Stimulated activated CD4-positive, alpha-beta T cell treated with anti-CD3 and anti-CD28 coated beads, Interleukin-12 subunit alpha, Interleukin-12 subunit beta, amount 100 ng/mL, for 48 hours (primary cell): ENCODE data around the gene SLC26A8.
"Not testable (repeated sequence)": the region's sequence is repeated elsewhere in the genome, so short reads cannot be mapped to it uniquely, and the experiment has no call there.

Source experiments
- DNase-seq, 3 donors: peaks; one replicate each; pipeline ENCODE4 v3.0.0-alpha.2; 2020; ENCODE audit warnings: low read depth in 2 of 3, low spot score in 1 of 3

The SLC26A8 gene

DNA sequence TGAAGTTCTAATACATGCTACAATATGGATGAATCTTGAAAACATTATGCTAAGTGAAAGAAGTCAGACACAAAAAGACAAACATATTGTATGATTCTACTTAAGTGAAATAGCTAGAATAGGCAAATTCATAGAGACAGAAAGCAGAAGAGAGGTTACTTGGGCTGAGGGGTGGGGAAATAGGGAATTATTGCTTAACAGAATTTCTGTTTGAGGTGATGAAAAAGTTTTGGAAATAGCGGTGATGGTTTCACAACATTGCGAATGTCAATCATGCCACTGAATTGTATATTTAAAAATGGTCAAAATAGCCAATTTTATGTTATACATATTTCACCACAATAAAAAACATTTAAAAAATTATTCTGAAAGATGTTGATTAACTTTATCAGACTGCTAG, 6.1 kb downstream of the SLC26A8 start:
- DNase-seq, result no peak

DNA sequence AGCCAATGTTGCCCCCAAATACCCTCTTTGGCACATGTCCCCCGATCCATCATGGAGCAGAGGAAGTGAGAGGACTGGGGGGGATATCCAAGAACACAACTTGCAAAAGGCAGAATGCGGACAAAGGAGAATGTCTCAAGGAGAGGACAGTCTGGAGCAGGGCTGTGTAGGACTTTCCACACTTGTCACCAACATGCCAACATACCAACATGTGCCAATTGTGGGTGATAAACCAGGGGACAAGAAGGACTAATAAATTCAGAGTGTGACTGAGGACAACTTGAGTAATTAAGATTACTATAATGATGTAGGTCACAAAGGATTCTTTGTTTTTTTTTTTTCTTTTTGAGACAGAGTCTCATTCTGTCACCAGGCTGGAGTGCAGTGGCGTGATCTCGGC, 8.8 kb downstream of the SLC26A8 start:
- DNase-seq, result no peak

DNA sequence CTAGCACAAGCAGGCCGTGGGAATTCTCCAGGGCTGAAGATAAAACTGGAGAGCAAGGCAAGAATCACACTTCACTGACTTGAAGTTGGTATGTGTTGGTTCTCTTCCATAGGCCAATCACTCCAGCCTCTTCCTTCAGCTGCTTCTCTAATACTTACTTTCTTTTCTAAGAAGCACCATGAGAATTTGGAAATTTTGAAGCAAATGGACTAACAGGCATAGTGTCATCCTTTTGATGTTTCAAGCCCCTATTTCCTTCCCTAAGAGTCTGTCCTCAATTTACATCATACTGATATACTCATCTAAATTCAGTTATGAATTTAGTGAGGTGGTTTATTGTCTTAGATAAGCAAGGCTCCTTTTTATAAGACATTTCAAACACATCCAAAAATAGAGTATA, 24.0 kb downstream of the SLC26A8 start:
- DNase-seq, result no peak

DNA sequence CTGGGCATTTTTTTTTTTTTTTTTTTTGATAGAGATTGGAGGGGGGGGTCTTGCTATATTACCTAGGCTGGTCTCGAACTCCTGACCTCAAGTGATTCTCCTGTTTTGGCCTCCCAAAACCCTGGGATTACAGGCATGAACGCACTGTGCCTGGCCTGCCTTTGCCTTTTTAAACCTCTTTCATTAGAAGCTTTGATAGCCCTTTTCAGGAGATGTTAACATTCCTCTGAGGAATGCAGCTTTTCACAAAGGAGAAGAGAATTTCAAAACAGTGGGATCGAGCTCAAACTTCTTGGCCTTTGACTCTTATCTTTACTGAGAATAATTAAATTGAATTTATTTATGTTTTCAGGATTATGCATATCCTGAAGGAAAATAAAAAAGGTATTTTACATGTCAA, 31.3 kb downstream of the SLC26A8 start:
- DNase-seq, result no peak

DNA sequence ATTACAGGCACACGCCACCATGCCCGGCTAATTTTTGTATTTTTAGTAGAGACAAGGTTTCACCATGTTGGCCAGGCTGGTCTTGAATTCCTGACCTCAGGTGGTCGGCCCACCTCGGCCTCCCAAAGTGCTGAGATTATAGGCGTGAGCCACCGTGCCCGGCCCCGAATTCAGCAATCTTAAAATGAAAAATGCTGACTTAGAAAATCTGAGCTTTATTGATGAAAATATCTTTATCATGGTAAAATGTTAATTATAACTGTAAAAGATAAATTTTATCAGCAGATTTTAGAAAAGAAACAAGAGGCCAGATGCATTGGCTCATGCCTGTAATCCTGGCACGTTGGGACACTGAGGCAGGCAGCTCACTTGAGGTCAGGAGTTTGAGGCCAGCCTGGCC, 36.4 kb downstream of the SLC26A8 start:
- DNase-seq, result not testable (repeated sequence)

DNA sequence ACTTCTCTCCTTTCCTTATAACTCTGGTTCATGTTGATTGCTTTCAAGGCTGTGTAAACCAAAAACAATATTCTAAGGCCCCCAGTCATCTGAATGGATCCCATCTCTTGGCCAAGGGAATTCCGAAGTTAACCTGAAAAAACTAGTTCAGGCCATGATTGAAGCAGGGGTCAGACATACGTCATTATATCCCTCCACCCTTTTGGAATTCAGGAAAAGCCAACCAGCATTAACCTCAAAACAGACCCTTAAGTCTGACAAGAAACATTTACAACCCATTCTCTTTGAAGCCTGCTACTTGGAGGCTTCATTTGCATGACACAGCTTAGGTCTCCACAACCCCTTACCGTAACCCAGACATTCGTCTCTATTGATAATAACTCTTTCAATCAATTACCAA, 39.7 kb downstream of the SLC26A8 start:
- no peak for DNase-seq

DNA sequence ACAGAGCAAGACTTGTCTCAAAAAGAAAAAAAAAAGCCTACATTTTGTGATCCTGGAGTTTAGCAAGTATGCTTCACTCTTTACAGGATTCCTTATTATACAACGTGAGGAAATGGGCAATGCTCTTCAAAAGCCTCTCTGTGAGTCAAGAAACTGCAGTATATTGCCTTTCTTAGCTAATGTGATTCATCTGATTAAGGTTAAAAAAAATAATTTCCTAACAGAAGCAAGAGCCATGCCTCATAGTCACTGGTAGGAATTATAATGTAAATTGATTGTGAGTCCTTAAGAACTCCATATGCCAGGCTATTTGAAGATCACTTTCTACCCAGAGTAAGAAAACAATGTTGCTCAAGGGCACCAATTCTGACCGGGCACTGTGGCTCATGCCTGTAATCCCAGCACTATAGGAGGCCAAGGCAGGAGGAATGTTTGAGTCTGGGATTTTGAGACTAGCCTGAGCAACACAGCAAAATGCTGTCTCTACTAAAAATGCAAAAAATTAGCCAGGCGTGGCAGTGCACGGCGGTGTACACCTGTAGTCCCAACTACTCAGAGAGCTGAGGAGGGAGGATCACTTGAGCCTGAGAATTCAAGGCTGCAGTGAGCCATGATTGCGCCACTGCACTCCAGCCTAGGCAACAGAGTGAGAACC, 43.3 kb downstream of the SLC26A8 start:
- no peak for DNase-seq

DNA sequence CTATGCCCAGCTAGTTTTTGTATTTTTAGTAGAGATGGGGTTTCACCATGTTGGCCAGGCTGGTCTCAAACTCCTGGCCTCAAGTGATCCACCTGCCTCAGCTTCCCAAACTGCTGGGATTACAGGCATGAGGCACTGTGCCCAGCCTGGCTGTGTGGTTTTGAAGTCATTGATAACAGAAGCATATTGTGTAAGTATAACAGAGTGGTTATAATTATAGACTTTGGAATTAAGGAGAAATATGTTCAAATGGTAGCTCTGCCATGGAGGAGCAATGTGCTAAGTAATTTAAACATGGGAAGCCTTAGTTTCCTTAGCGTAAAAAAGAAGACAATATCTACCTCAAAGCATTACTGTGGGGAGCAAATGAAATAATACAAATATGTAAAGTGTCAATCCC, 44.3 kb downstream of the SLC26A8 start:
- not testable (repeated sequence) for DNase-seq

DNA sequence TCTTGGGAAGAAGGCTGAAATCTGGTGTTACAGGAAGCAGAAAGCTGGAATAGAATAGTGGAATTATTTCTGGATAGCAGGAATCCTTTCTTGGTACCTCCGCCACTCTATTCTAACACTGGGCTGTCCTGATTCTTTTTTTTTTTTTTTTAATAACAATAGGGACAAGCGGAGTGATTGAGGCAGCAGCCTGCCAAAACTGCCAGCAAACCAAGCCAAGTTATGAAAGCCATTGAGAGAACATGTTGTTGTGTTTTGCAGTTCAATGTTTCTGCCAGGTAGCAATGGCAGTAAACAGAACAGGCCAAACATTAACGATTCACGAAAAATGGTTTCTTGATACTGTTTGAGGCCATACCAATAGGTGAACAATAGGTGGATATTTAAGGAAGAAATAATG, 47.1 kb downstream of the SLC26A8 start:
- no peak for DNase-seq

DNA sequence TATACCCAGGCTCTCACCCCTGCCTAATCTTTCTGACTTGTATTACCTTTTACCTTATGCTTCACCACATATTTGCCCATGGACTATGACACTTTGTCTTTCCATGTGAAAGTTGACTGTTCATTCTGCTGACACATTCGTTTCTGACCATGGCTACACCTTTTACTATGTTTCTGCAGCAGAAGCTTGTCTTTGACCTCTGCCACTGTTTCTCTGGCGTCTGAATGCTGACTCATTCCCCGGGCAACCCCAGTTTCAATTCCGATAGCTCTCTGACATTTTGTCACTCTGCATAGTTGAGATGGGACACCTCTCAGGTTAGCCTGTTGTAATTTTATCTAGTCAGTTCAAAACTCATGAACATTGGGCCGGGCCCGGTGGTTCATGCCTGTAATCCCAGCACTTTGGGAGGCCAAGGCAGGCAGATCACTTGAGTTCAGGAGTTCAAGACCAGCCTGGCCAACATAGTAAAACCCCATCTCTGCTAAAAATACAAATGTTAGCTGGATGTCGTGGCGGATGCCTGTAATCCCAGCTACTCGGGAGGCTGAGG, 50.7 kb downstream of the SLC26A8 start:
- peak; percentile 3 to 20 (median 11) for DNase-seq

DNA sequence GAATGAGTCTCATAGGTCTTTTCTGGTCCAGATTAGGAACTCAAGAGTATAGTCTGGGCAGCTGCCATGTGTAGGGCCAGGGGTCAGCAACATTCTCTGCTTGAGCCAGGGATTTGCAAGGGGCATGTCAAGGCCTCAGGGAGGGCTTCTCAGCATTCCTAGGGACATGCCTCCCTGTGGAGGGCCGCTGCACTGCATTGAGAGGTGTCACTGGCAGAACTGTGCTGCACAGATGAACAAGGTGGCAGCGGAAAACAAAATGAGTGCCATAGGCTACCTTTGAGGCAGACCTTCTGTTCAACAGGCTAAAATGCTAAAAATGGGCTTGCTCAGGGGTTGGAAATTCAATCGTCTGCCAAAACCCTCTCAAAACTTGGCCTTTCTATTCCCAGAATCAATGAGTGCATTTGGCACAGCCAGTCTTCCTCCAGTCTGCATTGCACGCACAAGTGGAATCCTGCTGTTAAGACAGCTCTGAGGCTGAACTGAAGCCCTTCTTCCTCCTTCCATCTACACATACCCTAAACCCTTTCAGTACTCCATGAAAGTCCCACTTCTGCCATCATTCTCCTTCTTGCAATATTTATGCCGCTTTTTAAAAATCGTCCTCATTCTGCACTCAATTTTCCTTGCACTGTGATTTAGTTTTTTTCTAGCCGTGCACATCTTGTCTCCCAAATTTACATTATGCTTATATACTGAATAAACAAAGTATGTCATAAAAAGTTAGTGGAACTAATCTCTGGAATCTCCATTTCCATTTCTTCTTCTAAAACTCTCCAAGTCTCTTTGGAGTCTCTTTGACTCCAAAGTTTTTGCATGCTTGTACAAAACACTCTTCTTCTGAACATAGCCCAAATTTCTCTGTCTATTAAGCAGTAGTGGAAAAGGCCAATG, 51.7 kb downstream of the SLC26A8 start:
- no peak for DNase-seq

DNA sequence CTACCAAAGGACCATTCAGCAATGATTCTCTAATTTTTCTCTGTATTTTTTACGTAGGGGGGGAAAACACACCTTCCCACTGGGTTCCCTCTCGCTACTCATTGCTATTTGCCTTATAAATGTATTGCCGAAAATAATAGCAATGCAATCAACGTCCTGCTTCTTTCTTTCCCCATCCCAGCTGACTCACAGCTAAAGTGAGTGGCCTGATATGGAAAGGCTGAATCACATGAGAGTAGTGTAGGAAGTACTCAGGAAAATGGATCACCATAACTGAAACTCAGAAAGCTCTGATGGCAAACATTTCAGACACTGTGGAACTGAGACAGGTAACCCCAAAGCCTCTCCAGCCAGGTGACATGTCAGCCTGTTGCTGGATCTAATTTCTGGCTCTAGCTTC, 54.3 kb downstream of the SLC26A8 start:
- no peak for DNase-seq

DNA sequence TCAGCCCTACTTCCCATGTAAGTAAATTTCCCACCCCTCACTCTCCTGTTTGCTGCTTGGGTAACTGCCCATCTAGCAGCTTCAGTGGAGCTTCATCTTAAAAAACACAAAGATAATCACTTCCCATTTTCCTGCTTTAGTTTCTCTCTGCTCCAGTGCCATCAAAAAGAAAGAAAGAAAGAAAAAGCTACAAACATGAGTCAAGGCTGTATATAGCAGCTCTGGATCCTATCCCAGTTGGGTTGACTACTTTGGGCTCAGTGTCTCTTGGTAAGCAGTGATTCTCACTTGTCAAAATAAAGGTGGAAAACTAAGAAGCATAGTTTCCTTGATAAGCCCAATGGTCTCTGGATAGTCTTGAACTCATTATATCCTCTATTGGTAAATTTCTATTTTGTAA, 54.8 kb downstream of the SLC26A8 start:
- no peak for DNase-seq

DNA sequence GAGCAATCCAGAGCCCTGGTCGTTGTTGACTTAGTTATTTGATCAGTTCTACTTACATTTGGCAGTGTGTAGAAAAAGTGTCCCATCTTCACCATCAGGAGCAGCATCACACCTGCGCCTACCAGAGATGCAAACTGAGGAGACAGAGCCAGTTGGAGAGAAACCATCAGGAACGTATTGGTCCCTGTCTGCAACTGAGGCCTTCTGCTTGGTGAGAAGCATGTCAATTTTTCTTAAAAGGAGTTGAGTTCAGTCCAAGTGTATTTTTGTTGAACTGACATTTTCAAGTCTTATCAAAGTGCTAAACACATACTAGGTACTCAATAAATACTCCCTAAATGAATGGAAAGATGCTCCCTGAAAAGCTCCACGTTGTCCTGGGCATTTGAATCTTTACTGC, 55.6 kb downstream of the SLC26A8 start:
- DNase-seq, result no peak

DNA sequence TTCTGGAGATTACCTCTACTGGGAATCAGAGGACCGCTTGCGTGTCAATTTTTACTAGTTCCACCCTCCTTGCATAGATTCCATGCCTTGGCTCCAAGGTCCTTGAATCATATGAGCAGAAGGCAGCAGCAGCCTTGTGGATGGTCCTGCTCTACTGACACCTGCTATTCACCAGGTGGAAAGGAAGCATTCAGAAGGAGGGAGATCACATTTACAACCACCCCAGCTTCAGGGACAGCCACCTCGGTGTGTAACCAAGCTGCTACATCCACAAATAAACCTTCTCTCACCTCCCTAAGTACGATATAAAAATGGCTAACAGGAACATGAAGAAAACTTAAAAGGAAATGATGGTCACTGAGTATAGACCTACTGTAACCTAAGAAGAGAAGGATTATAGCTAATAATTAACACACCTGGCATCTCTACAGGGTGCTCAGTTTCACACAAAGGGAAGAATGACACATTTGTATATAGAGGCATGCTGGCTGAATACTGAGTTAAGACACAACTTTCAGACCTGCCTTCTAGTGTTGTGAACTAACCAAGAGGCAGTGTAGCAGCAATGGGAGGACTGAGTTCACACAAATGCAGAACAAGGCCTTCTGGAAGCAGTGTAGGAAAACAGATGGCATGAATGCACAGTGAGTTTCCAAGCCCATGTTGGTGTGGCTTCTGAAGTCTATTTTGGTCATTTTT, 57.2 kb downstream of the SLC26A8 start:
- DNase-seq, result no peak

DNA sequence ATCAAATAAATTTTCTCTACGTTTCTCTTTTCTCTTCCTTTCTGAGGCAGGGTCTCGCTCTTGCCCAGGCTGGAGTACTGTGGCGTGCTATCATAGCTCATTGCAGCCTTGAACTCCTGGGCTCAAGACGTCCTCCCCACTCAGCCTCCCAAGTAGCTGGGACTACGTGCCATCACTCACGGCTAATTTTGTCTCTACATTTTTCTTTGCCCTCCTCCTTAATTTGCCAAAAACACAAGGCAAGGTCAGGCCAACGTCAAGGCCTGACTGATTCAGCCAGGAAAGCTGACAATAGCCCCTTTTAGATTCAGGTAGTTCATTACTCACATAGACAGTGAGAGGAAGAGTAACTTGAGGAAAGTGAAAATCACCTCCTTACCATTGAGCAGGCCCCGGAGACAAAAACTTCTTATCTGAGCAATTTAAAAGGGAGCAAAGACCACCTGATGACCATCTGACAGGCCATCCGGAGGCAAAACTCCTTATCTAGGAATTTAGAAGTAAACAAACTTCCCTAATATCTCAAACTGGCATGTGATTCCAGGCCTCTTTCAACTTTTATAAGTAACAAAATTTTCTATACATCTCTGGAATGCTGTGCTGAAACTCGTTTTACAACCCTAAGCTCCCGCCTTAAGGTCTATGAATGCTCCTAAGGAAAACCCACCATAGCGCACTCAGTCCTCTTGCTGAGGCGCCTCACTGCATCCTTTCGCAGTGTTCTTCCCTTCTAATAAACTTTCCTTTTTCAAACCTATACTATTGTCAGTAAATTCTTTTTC, 61.5 kb downstream of the SLC26A8 start:
- DNase-seq, result no peak

DNA sequence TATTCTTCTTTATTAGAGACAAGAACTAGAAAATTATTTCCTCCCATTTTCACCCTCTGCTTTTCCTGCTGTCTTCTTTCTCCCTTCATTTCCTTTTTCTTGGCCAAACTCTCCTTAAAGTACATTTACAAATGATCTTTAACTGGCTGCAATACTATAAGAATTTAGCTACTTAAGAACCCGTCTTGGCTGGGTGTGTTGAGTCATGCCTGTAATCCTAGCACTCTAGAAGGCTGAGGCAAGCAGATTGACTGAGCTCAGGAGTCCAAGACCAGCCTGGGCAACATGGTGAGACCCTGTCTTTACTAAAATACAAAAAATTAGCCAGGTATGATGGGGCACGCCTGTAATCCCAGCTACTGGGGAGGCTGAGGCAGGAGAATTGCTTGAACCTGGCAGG, 64.3 kb downstream of the SLC26A8 start:
- DNase-seq, result no peak

DNA sequence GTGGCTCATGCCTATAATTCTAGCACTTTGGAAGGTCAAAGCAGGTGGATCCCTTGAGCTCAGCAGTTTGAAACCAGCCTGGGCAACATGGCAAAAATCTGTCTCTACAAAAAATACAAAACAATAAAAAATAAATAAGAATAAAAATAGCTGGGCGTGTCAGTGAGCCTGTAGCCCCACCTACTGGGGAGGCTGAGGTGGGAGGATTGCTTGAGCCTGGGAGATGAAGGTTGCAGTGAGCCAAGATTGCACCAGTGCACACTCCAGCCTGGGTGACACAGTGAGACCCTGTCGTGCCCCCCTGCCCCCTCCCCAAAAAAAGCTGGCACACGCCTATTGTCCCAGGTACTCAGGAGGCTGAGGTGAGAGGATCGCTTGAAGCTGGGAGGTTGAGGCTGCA, 68.5 kb downstream of the SLC26A8 start:
- no peak for DNase-seq

DNA sequence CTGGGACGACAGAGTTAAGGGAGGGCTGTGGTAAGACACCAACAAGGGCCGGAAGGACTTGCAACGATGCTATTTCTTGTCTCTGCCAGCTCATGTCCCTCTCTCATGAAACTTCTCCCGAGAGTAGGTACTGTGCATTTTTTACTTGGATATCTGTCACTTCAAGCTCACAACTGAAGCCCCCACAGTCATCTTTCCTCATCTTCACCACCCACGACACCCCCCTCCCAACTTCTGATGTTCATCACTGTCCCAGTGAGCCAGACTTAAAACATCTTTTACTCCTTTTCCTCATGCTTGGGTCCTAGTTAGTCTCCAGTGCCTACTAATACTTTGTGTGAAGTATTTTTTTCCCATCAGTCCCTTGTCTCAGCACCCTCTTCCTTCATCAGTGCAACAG, 68.9 kb downstream of the SLC26A8 start:
- DNase-seq, result no peak

DNA sequence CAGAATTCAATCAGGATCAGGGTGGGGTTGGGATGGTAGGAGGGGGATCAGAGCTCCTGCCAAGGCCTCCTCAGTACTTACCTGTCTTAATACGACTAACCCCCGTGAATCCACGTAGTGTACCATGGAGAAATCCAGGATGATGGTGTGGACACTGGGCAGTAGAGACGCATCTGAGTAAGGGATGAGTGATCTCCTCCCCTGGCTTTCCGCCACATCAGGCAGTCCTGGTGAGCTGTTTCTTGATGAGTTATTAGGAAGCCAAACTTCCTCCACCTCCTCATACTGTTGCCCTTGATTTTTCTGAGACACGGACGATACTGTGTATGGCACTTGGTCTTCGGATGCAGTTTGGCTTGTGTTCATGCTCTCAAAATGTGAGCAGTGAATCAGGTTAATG, 69.4 kb downstream of the SLC26A8 start:
- no peak for DNase-seq

DNA sequence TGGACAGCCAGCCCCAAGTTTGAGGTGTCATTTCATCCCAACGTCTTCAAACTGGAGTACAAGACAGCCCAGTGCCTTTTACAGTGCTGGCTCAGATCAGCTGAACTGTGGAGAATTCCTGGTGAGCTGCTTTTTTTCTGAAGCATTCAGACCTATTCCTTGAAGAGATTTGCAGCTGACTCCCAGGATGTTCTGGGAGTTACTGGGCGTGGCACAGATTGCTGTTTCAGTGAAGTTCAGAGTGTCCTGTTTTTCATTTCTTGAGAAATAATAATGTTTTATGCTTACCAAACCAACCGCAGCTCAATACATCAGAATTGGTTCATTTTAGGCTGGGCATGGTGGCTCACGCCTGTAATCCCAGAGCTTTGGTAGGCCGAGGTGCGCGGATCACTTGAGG, 70.1 kb downstream of the SLC26A8 start:
- no peak for DNase-seq
